GM19043 (cell line): ENCODE results near the gene LPAR1.
"Not testable (repeated sequence)": the region's sequence is repeated elsewhere in the genome, so short reads cannot be mapped to it uniquely, and the experiment has no call there.

Experiments
- ATAC-seq: cut with Tn5 transposase; IDR thresholded peaks from one replicate; pipeline ENCODE4 v1.9.1; 2021; ENCODE audit warnings: low read depth; ENCODE audit not compliant: unreplicated experiment

The LPAR1 gene

GRCh38 chr9:110835404-110835803 lies 202.9 kb downstream of the LPAR1 start:
- ATAC-seq, result no peak

GRCh38 chr9:110832926-110833325 lies 205.3 kb downstream of the LPAR1 start:
- no peak for ATAC-seq

- ATAC-seq, result no peak
These were observed 207.8 kb downstream of the LPAR1 start for GRCh38 chr9:110830495-110830894.

GRCh38 chr9:110828264-110828663 lies 210.0 kb downstream of the LPAR1 start:
- no peak for ATAC-seq

- not testable (repeated sequence) for ATAC-seq
These were observed 211.9 kb downstream of the LPAR1 start for GRCh38 chr9:110826400-110826799.

GRCh38 chr9:110825950-110826349 lies 212.3 kb downstream of the LPAR1 start:
- no peak for ATAC-seq

- not testable (repeated sequence) for ATAC-seq
These were observed 213.1 kb downstream of the LPAR1 start for GRCh38 chr9:110825129-110825528.
